B cell (primary cell): ENCODE measurements around the gene AFF2.

Experiments used
- CTCF ChIP-seq: fragments of 200-600 bp; IDR thresholded peaks from one replicate; pipeline ENCODE4 v1.8.0; 2022; ENCODE audit warnings: antibody characterized with exemption, mild to moderate bottlenecking
- EZH2 ChIP-seq: IDR thresholded peaks from 2 replicates; pipeline ENCODE4 v1.6.1; 2012; ENCODE audit warnings: borderline replicate concordance, low read depth, mild to moderate bottlenecking, moderate library complexity, low read length; ENCODE audit not compliant: insufficient read depth, poor library complexity, severe bottlenecking

GRCh38 chrX:148915474-148915873, 415.1 kb downstream of the AFF2 start:
- TF ChIP-seq EZH2 (no peak), CTCF (no peak)
